ENCODE measurements around the gene SORL1-AS1.
A peak's percentile ranks its signal among the peaks of the same experiment; 100 is the strongest.

The SORL1-AS1 gene

DNA sequence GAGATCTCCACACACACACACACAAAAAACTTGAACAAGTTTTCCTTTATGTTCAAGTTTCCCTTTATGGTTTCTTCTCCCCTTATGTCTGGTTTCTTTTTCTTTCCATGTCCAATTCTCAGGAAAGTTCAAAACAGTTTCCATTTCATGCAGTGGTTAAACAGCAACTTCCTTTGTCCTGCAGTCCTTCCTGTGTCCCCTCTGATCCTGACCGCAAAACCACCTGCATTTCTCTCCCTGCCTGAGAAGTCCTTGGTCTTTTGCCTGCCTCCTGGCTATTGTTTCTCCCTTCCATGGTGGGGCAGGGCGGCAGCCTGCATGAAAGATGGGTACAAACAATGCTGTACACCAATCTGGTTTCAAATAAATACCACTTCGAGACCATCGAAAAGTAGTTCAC is 58.9 kb downstream of the SORL1-AS1 start:
- CTCF ChIA-PET, result interaction anchor here (1.0 to 2.2 kb wide), 3 partner anchors 14 to 261 kb away, joined by 3 to 8 read pairs (median 8); no protein-coding TSS in a partner anchor

More for the DNA sequence above, 58.9 kb downstream of the SORL1-AS1 start:
- H3K9ac ChIP-seq (ENCODE audit: control insufficient read depth, insufficient read depth, low read length), result no peak overlapping the region
- H3K4me1 ChIP-seq (ENCODE audit: control insufficient read depth, insufficient read depth, low read length), result peaks cover 13% of the 10 kb centered on the region
- FAIRE-seq (no peak), DNase-seq (ENCODE audit: low read depth, low spot score) (no peak), ATAC-seq (no peak)
- no TSS peak for BruUV-seq (replicated peaks)
- H3K36me3 ChIP-seq (ENCODE audit: control insufficient read depth in 2 of 2, insufficient read depth in 2 of 2, low read length in 1 of 2), result no peaks in the 10 kb centered on the region
- no peaks in the 10 kb centered on the region for H4K20me1 ChIP-seq (ENCODE audit: control insufficient read depth, insufficient read depth)
- H2AFZ ChIP-seq (ENCODE audit: control insufficient read depth, low read depth, low read length), result no peak overlapping the region
- intact Hi-C loops (cut with micrococcal nuclease; ENCODE audit: unreplicated experiment), result no loop called here
- H3K4me2 ChIP-seq (ENCODE audit: control insufficient read depth, insufficient read depth), result no peak overlapping the region
- H3K79me2 ChIP-seq (ENCODE audit: control insufficient read depth, insufficient read depth, low read length), result no peaks in the 10 kb centered on the region
- TF ChIP-seq RCOR1 (conservative IDR thresholded peaks at IDR 0.05; ENCODE audit: low read depth, low read length), result no peak
- no peak for TF ChIP-seq ESRRA (IDR thresholded peaks at IDR 0.05; ENCODE audit: low read length)
- TF ChIP-seq, protein P1, sequence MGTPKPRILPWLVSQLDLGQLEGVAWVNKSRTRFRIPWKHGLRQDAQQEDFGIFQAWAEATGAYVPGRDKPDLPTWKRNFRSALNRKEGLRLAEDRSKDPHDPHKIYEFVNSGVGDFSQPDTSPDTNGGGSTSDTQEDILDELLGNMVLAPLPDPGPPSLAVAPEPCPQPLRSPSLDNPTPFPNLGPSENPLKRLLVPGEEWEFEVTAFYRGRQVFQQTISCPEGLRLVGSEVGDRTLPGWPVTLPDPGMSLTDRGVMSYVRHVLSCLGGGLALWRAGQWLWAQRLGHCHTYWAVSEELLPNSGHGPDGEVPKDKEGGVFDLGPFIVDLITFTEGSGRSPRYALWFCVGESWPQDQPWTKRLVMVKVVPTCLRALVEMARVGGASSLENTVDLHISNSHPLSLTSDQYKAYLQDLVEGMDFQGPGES (IDR thresholded peaks at IDR 0.05), result no peak
- TF ChIP-seq CBX3 (IDR thresholded peaks at IDR 0.05; ENCODE audit: borderline replicate concordance, low read depth), result no peak
- no peak for TF ChIP-seq POU2F2 (IDR thresholded peaks at IDR 0.05; ENCODE audit: borderline replicate concordance, low read depth, low read length)
- no peak for TF ChIP-seq MEF2A (IDR thresholded peaks at IDR 0.05; ENCODE audit: insufficient read depth, low read depth, low read length)
- no peak for TF ChIP-seq NR2F1 (conservative IDR thresholded peaks at IDR 0.05)
- peak; percentile 66; the same call in 1 of the 2 replicates for TF ChIP-seq EED (IDR thresholded peaks at IDR 0.05; ENCODE audit: low read depth)
- no peak for TF ChIP-seq ZSCAN29 (IDR thresholded peaks at IDR 0.05)
- TF ChIP-seq, protein P2, sequence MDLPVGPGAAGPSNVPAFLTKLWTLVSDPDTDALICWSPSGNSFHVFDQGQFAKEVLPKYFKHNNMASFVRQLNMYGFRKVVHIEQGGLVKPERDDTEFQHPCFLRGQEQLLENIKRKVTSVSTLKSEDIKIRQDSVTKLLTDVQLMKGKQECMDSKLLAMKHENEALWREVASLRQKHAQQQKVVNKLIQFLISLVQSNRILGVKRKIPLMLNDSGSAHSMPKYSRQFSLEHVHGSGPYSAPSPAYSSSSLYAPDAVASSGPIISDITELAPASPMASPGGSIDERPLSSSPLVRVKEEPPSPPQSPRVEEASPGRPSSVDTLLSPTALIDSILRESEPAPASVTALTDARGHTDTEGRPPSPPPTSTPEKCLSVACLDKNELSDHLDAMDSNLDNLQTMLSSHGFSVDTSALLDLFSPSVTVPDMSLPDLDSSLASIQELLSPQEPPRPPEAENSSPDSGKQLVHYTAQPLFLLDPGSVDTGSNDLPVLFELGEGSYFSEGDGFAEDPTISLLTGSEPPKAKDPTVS (IDR thresholded peaks at IDR 0.05; ENCODE audit: low read depth, low read length), result no peak
- peak; percentile 76 for TF ChIP-seq RUNX3 (IDR thresholded peaks at IDR 0.05; ENCODE audit: low read length)
- no peak for TF ChIP-seq HDAC2 (IDR thresholded peaks at IDR 0.05)
- H3K27me3 ChIP-seq (replicated peaks in 1 of 2; ENCODE audit: control insufficient read depth in 2 of 2, insufficient read depth in 2 of 2, low read length in 1 of 2), result no peaks in the 10 kb centered on the region
- WGBS (ENCODE audit: insufficient coverage, insufficient replicate concordance, low lambda C conversion rate, missing lambda C conversion rate), result 71% methylated on average over 4 of the region's 4 CpGs
- SMC1A ChIA-PET (ENCODE audit: uncharacterized antibody, unreplicated experiment), result interaction anchor here (0.6 to 5.5 kb wide), 6 partner anchors 10 to 137 kb away, joined by 3 to 46 read pairs (median 4); no protein-coding TSS in a partner anchor
- RAD21 ChIA-PET (ENCODE audit: unreplicated experiment), result interaction anchor here (0.8 kb wide), 1 partner anchor 68 kb away, joined by 3 read pairs; no protein-coding TSS in a partner anchor
- no peaks in the 10 kb centered on the region for H3K9me3 ChIP-seq (replicated peaks; ENCODE audit: control insufficient read depth, insufficient read depth, low read length)
- H3K4me3 ChIP-seq, result no peak overlapping the region
- POLR2A ChIA-PET, result interaction anchor here (1.8 kb wide), 1 partner anchor 22 kb away, joined by 4 read pairs; no protein-coding TSS in a partner anchor
- in situ Hi-C loops (cut with MboI), result no loop called here
- H3K27ac ChIP-seq (ENCODE audit: control insufficient read depth, insufficient read depth), result no peak overlapping the region
